KBM-7 (cell line): ENCODE measurements around the gene RHCG.

Source experiments
- DNase-seq: peaks from one replicate; pipeline ENCODE4 v3.0.0-alpha.2; 2015
- in situ Hi-C: fragments of 300-500 bp; cut with MboI; formaldehyde crosslinking; loops from 2 replicates; pipeline ENCODE4 v1.14.3; 2020; ENCODE audit warnings: low sequenced_read_pairs, low pct_unique_long_range_greater_than_20kb, mixed read lengths

RHCG gene

GRCh38 chr15:89506026-89506686, 9.8 kb upstream of the RHCG start:
- no peak for DNase-seq
- in situ Hi-C loops = no loop called here

DNA sequence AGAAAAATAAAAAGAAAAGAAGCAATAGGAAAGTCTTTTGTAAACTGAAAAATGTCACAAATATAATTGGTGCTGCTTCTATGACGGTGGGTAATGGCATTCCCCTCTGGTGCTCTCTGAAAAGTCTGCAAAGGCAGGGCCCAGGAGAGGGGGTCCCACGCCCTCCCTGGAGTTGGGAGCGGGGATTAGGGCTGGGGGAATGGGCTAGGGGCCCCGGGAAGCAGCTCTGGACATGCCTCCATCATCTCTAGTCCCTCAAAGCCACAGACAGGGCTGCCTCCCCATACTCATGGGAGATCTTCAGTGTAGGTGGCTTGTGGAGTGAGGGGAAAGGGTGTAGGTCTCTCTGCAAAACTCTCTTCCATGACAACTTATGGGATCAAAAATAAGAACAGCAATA, 7.8 kb upstream of the RHCG start:
- in situ Hi-C loops = no loop called here
- no peak for DNase-seq

GRCh38 chr15:89502867-89503595, 6.6 kb upstream of the RHCG start:
- DNase-seq = no peak
- in situ Hi-C loops = no loop called here

DNA sequence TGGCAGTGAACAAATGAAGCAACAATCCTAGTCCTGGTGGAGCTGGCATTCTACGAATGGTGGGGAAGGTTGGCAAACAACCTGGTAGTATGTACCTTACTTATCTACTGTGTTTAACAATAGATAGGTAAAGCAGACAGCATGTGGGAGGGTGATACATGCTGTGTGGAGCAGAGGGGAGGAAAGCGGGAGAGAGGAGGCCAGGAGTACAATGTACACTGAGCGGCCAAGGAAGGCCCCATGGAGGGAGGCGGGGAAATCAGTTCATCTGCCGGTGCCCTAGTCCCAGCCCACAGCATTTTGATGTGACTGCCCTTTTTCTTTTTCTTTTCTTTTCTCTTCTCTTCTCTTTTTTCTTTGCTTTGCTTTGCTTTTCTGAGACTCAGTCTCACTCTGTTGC, 5.3 kb upstream of the RHCG start:
- in situ Hi-C loops = no loop called here
- DNase-seq = no peak

- in situ Hi-C loops = no loop called here
- no peak for DNase-seq
Observed at GRCh38 chr15:89500397-89501270, 4.3 kb upstream of the RHCG start.

GRCh38 chr15:89499156-89499555, 2.8 kb upstream of the RHCG start:
- in situ Hi-C loops = no loop called here

GRCh38 chr15:89498574-89498906, 2.2 kb upstream of the RHCG start:
- DNase-seq = no peak
- in situ Hi-C loops = no loop called here

More at GRCh38 chr15:89499156-89499555, 2.8 kb upstream of the RHCG start:
- no peak for DNase-seq

DNA sequence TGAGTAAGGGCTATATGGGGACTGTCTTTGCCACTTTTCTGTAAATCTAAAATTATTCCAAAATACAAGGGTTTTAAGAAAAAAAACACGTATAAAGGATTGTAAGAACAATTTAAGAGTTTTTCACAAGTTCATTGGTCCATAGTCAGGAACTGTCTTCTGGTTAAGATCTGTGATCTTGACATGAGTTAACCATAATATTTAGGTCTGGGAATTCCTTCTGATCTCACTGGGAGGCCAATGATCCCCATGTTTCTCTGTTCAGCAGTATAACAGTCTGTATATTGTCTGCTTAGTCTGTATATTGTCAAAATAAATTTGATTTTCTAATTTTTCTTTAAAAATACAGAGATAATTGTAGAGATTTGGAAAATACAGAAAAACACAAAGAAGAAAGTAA, 848 bp upstream of the RHCG start:
- in situ Hi-C loops = no loop called here
- DNase-seq = no peak

DNA sequence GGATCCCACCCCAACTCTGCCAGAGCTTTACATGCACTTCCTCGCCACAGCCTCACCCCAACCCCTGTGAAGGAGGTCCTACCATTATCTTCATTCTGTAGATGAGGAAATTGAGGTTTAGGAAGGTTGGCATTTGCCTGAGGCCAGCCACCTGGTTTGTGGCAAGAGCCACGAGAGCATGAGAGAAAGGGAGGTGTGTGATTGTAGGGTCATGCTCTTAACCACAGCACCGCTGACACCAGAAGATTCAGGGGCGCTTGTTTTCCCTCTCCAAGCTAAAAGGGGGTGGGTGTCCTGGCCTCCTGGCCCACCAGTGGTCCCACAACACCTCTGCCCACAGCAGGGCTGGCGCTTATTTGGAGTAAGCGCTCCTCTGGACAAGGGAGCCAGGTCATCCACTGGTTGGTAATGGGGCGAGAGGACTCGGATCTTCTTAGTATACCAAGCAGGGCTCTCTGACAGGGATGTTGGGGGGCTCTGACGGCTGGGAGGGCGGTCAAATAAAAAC, 691 bp downstream of the RHCG start:
- peak; percentile 18 for DNase-seq
- in situ Hi-C loops = no loop called here

- peak; percentile 58 for DNase-seq
Observed at GRCh38 chr15:89494941-89495637, 1.3 kb downstream of the RHCG start.

GRCh38 chr15:89494031-89494430, 2.4 kb downstream of the RHCG start:
- in situ Hi-C loops = no loop called here
- DNase-seq = no peak

More at GRCh38 chr15:89494941-89495637, 1.3 kb downstream of the RHCG start:
- in situ Hi-C loops = no loop called here

DNA sequence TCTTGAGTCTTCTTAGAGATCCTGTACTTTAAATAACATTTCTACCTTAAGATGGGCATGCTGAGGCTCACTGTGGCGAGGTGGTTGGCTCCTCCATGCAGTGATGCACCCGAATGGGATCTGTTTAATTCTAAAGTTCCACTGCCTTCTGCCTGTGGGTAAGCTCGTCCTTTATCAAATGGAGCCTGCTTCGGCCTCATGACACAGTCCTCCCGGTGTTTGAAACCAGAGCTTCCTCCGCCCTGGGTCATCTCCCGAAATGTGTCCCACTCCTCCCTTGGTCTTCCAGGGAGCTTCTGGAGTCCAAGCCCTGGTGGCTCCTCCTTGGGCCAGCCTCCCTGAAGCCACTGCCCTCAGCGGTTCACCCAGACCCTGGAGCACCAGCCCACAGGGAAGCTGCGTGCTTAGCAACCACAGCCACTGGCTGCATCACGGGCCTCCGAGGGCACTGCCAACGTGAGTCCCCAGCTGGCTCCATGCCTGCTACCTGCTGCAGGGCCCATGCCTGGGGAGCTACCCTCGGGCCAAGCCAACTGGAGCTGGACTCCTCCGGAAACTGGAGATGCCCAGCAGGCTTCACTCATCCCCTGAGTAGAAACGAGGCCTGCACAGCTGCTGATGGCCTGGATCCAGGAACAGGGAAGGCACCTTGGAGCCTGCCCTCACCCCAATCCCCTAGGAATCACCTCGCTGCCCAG, 3.3 kb downstream of the RHCG start:
- no peak for DNase-seq
- in situ Hi-C loops = no loop called here

- peak; percentile 48 for DNase-seq
Observed at GRCh38 chr15:89492111-89492641, 4.2 kb downstream of the RHCG start.

GRCh38 chr15:89490814-89491315, 5.5 kb downstream of the RHCG start:
- in situ Hi-C loops = no loop called here

More at GRCh38 chr15:89492111-89492641, 4.2 kb downstream of the RHCG start:
- in situ Hi-C loops = no loop called here

DNA sequence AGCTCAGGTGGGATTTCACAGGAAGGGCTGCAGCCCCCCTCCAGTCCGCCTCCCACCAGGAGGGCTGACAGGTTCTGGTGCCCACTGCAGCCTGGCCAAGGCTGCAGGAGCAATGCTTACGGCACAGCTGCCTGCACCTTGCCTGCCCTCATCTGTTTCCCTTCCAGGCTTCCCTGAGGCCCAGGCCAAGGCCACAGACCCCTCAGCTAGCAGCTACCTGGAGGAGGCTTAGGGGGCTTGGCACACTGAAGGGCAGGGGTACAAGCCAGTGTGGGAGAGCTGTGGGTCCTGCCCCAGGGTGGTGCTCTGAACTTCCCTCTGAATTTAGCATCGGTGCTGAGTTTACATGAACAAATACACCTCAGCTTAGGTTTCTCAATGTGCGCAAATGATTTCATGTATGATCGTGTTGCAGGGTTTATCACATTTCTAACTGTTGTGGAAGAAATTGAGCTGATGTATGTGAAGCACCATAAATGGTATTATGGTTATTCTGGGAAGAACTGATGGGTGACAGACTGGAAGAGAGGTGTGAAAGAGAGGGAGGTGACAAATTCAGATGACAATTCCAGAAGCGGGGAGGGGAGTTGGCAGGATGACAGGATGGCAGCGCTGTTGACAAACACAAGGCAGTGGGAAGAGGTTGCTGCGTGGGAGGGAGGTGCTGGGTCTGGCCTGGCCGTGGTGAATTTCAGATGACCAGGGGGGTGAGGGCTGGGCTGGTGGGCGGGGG, 6.1 kb downstream of the RHCG start:
- no peak for DNase-seq
- in situ Hi-C loops = no loop called here

More at GRCh38 chr15:89490814-89491315, 5.5 kb downstream of the RHCG start:
- no peak for DNase-seq

GRCh38 chr15:89489376-89489775, 7.0 kb downstream of the RHCG start:
- DNase-seq = no peak
- in situ Hi-C loops = no loop called here

DNA sequence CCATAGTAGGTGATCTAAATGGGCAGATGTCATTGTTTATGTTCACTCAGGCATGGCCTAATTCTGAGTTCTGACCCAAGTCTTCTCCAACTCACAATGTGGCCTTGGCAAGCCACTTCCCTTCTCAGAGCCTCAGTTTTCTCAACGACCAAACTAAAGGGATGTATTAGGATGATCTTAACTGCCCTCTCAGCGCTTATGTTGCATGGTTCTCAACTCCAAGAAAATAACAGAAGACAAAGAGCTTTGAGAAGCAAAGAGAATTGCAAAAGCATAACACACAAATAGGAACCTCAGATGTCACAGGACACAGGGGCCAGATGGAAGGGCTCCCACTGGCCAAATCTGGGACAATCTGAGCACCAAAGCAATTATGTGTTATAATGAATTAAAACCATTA, 8.6 kb downstream of the RHCG start:
- in situ Hi-C loops = no loop called here
- no peak for DNase-seq

GRCh38 chr15:89486726-89487050, 9.7 kb downstream of the RHCG start:
- in situ Hi-C loops = no loop called here

More at GRCh38 chr15:89486726-89487050, 9.7 kb downstream of the RHCG start:
- DNase-seq = peak; percentile 37
